GM18526 (cell line): ENCODE measurements around the gene DUOX1.

Source experiments
- POLR2A ChIP-seq: IDR thresholded peaks from 3 replicates; pipeline ENCODE4 v1.6.1; 2011; ENCODE audit not compliant: insufficient read length; ENCODE audit errors: extremely low read depth

The DUOX1 gene

GRCh38 chr15:45100884-45101625, 28.7 kb upstream of the DUOX1 start:
- no peak for TF ChIP-seq POLR2A

- no peak for TF ChIP-seq POLR2A
Observed at GRCh38 chr15:45101749-45102148, 28.0 kb upstream of the DUOX1 start.

GRCh38 chr15:45102226-45102625, 27.6 kb upstream of the DUOX1 start:
- no peak for TF ChIP-seq POLR2A

DNA sequence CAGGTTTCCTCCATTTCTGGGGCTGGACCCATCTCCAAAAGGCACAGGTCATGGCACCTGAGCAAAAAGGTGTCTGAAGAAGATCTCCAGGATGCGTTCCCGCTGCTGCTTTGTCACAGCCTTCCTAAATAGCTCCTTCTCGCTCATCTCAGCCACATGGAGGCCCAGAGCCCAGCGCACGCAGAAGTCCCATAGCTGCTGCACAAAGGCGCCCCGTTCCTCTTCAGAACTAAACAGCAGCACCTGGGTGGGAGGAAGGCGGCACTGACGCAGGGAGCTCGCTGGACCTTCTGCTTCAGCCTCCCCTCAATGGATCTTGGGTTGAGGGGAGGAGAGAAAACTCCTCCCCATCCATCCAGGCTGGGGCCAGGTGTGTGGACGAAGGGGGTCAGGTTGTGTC, 24.2 kb upstream of the DUOX1 start:
- no peak for TF ChIP-seq POLR2A

GRCh38 chr15:45106002-45106790, 23.6 kb upstream of the DUOX1 start:
- no peak for TF ChIP-seq POLR2A

GRCh38 chr15:45107941-45108630, 21.7 kb upstream of the DUOX1 start:
- TF ChIP-seq POLR2A: no peak

- TF ChIP-seq POLR2A: no peak
Observed at GRCh38 chr15:45110256-45110820, 19.5 kb upstream of the DUOX1 start.

- TF ChIP-seq POLR2A: no peak
Observed at GRCh38 chr15:45111390-45112142, 18.2 kb upstream of the DUOX1 start.

DNA sequence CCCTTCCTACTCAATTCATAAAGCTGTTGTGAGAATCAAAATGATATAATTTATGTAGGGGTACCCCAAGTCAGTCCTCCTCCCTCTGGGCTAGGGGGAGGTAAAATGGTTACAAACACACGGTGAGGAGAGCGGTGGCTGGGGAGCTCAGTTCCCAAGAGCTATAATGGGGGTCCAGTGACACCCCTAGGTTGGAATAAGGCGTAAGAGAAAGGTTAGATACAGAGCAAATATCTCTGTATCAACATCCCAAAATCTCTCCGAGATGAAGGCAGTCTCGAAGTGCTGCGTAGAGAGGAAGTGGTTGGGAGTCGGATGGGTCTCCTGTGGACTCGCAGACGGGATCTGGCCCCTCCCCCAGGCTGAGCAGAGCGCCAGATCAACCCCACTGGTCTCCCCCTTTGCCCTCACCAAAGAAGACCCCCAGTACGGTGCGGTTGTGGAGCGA, 17.6 kb upstream of the DUOX1 start:
- no peak for TF ChIP-seq POLR2A

DNA sequence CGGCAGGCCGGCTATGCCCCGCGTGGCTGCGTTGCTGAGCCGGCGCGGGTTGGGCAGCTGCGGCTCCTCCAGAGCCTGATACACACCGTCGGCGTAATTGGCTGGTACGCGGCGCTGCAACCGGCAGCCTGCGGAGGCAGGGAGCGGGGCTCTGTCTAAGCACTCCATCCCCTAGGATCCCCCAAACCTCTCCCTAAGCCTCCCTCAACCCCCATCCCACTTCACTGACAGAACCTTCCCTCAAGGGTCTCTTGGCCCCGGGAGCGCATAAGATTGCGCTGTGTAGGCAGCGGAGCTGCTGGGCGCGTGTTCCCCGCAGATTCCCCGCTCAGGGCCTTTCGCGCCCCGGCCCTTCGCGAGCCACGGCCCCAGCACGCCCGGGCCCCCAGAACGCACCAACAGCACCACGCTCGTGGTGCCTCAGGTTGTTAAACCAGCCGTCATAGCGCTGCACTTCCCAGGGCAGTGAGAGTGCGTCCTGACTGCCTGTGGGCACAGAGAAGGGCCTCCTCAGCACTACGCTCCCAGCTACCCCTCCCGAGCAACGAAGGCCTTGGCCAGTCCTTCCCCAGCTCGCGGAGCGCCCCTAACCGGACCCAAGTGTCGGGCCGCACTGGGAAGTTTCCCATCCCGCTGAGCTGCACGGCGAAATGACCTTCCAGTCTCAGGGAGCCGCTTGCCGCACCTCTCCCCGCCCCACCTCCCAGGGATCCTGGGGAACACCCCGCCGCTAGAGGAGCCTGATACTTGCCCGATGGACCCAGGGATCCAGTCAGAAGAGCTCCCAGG, 17.0 kb upstream of the DUOX1 start:
- TF ChIP-seq POLR2A: no peak

- TF ChIP-seq POLR2A: no peak
Observed at GRCh38 chr15:45113380-45113990, 16.3 kb upstream of the DUOX1 start.

DNA sequence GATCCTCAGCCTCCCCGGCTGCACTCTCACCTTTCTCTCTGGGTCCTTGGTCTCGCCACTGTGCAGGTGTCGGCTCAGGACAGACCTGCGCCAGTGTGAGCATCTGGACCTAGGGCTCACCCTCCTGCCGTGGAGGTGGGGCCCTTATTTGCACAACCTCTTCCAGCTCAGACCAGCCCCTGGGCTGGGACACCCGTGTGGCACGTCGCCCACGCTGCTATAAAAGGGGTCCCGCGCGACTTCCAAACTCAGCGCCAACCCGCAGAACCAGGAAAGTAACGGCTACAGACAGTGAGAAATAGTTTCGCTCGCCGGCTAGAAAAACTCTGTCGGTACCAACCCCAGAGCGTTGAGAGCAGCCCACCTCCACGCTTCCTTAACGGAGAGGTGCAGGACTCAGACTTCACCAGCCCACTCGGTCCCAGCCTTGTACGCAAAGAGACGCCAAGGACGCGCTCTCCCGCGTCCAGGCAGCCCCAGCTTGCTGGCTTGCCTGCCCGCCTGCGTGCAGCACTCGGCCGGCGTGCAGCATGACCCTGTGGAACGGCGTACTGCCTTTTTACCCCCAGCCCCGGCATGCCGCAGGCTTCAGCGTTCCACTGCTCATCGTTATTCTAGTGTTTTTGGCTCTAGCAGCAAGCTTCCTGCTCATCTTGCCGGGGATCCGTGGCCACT, 15.6 kb upstream of the DUOX1 start, which contains the start of the genes DUOX2 and DUOXA2:
DUOX2 (minus strand) TSS at position 97 of the 675 bp plus-strand sequence. CDS start 761 bp downstream, outside the sequence.
DUOXA2 (plus strand) TSS at position 251 of the 675 bp plus-strand sequence; CDS start at position 531, 280 bp downstream.
- TF ChIP-seq POLR2A: no peak

- TF ChIP-seq POLR2A: no peak
Observed at GRCh38 chr15:45114751-45115085, 15.1 kb upstream of the DUOX1 start.

DNA sequence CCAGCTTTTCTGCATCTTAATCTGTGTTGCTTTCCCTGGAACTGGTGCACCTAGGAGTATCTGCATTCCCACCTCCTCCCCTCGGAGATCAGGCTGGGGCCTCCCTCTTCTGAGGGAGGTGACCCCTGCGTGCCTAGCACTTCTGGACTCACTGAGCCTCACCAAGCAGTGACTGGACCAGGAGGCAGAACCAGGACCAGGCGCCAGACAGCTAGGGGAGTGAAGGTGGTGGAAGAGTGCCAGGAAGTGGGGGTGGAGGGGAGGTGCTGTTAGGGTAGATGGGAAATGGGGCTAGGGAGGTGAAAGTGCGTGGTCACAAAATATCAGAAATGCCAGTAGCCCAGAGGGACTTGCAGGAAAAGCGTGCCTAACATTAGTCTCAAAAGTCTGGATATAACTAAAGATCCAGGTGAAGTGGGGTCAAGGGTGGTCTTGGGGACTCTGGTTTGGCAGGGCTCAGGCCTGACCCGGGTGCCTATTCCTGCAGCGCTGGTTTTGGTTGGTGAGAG, 14.4 kb upstream of the DUOX1 start:
- TF ChIP-seq POLR2A: no peak
